Stomach (tissue), 9 donors: Measurements from ENCODE around the gene ARSD. TPM values are rescaled to one million over a fixed set of nuclear protein-coding genes. Genes with fewer than 3 reads are reported as not detected.

Experiments
- DNase-seq, 2 donors: peaks; one replicate each; pipeline versions ENCODE4 v3.0.0 to v3.0.0-alpha.2; 2013 to 2019
- H3K27ac ChIP-seq, 5 donors: fragments of 200-600 bp in 4 of 5; sonication (generic) in 4 of 5; one replicate each; pipeline ENCODE4 v1.5.1; 2013 to 2019; ENCODE audit warnings: mild to moderate bottlenecking in 1 of 5, moderate library complexity in 1 of 5
- H3K27me3 ChIP-seq, 3 donors: fragments of 200-600 bp; sonication (generic); one replicate each; pipeline ENCODE4 v1.5.1; 2017 to 2019; ENCODE audit warnings: mixed run types in 1 of 3
- H3K36me3 ChIP-seq, 4 donors: fragments of 200-600 bp; sonication (generic); 1 replicate in 3 of 4; 2 replicates in 1 of 4; pipeline ENCODE4 v1.5.1; 2016 to 2019
- H3K4me1 ChIP-seq, 4 donors: fragments of 200-600 bp; sonication (generic); one replicate each; pipeline ENCODE4 v1.5.1; 2016 to 2019
- H3K4me3 ChIP-seq, 4 donors: fragments of 200-600 bp; sonication (generic) in 3 of 4; one replicate each; pipeline ENCODE4 v1.5.1; 2016 to 2019; ENCODE audit warnings: mild to moderate bottlenecking in 1 of 4
- H3K9me3 ChIP-seq, 4 donors: fragments of 200-600 bp; sonication (generic); one replicate each; pipeline ENCODE4 v1.5.1; 2016 to 2019
- WGBS, 5 donors: extraction: QIAGEN DNeasy Blood & Tissue Kit in 3 of 5; methylation state at CpG; one replicate each; pipeline versions ENCODE4 v1.1.5 to v1.1.7; 2013 to 2018; 5-methylcytosine and 5-hydroxymethylcytosine counted together
- intact Hi-C: fragments of 100-400 bp; cut with DNase I; formaldehyde crosslinking; loops from one replicate; pipeline ENCODE4 v1.15.1; 2023; ENCODE audit warnings: low total_unique reads
- polyA plus RNA-seq, 3 donors: library from polyadenylated mRNA; stranded (reverse); fragments of 200-250 nt; gene quantifications; one replicate each; pipeline ENCODE4 v1.2.3, GENCODE V29; 2013
- total RNA-seq, 5 donors: library from RNA; depleted of rRNA; stranded (reverse); fragments of >200 nt; gene quantifications; one replicate each; pipeline versions ENCODE4 v1.1.0 to v1.2.3, GENCODE V29; 2014 to 2016
- TF ChIP-seq, protein P1 (sequence below), 7 experiments: fragments of 450-650 bp in 4 of 7; fragments of 200-600 bp in 3 of 7; sonication (generic) in 3 of 7; IDR thresholded peaks; one replicate each; pipeline ENCODE4 v1.5.1; 2016 to 2019; ENCODE audit warnings: antibody characterized with exemption in 7 of 7, control low read depth in 2 of 7, mild to moderate bottlenecking in 1 of 7
- donor health status: healthy with polysubstance abuse.
- donor health status: Bipolar disorder and iron deficiency.
- donor health status: healthy.

Gene ARSD
- total and polyA plus RNA-seq, 8 donors, result 13.4 to 69.3 (median 28.8) TPM

DNA sequence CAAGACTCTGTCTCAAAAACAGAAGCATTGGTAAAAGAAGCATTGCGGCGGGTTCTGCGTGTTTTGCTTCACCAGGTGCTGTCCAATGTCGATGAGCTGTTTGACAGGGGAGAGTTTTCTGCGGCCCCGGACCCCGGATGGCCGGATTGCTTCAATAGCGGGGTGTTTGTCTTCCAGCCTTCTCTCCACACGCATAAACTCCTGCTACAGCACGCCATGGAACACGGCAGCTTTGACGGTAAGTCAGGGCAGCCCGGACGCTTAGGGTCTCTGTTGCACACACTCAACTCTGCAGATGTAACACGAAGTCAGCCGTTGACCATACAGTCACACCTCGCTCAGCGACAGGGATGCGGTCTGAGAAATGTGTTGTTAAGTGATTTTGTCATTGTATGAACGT, 74.2 kb downstream of the ARSD start:
- no peak for DNase-seq
- Histone ChIP-seq H3K4me3 (no peak overlapping the region), H3K27me3 (no peaks in the 10 kb centered on the region), H3K36me3 (peaks cover 0 to 20% (median 5%) of the 10 kb centered on the region in 4 donors), H3K27ac (no peak overlapping the region), H3K9me3 (no peaks in the 10 kb centered on the region), H3K4me1 (no peaks in the 10 kb centered on the region)
- intact Hi-C loops, result no loop called here
- WGBS, 5 donors, result 91 to 98% (median 95%) methylated on average over 20 to 21 of the region's 21 CpGs
- TF ChIP-seq, protein P1, sequence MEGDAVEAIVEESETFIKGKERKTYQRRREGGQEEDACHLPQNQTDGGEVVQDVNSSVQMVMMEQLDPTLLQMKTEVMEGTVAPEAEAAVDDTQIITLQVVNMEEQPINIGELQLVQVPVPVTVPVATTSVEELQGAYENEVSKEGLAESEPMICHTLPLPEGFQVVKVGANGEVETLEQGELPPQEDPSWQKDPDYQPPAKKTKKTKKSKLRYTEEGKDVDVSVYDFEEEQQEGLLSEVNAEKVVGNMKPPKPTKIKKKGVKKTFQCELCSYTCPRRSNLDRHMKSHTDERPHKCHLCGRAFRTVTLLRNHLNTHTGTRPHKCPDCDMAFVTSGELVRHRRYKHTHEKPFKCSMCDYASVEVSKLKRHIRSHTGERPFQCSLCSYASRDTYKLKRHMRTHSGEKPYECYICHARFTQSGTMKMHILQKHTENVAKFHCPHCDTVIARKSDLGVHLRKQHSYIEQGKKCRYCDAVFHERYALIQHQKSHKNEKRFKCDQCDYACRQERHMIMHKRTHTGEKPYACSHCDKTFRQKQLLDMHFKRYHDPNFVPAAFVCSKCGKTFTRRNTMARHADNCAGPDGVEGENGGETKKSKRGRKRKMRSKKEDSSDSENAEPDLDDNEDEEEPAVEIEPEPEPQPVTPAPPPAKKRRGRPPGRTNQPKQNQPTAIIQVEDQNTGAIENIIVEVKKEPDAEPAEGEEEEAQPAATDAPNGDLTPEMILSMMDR (IDR thresholded peaks at IDR 0.05), result no peak

Other genes with a start within 250 kb of the ARSD start
- gene CD99, start 238.0 kb downstream of the ARSD start, total RNA-seq, result 100 to 1,000 TPM in 3 of 5 donors, 10 to 100 TPM in 2; 72.9 to 220 (median 153) TPM
- 100 to 1,000 TPM in 2 of 3 donors, 10 to 100 TPM in 1; 97.3 to 207 (median 103) TPM for gene CD99, start 238.0 kb downstream of the ARSD start, polyA plus RNA-seq
- gene XG, start 177.3 kb downstream of the ARSD start, total RNA-seq, result not detected
- gene XG, start 177.3 kb downstream of the ARSD start, polyA plus RNA-seq, result under 1 TPM in 1 of 3 donors, not detected in 2; 0.70 TPM
- gene GYG2, start 100.4 kb downstream of the ARSD start, total RNA-seq, result 1 to 10 TPM; 5.3 to 6.2 (median 5.8) TPM
- 1 to 10 TPM; 2.2 to 5.7 (median 5.1) TPM for gene GYG2, start 100.4 kb downstream of the ARSD start, polyA plus RNA-seq
- gene ARSH, start 77.2 kb upstream of the ARSD start, total RNA-seq, result not detected
- under 1 TPM in 1 of 3 donors, not detected in 2; 0.13 TPM for gene ARSH, start 77.2 kb upstream of the ARSD start, polyA plus RNA-seq
- not detected for gene ARSF, start 112.1 kb upstream of the ARSD start, total RNA-seq
- under 1 TPM in 1 of 3 donors, not detected in 2; 0.48 TPM for gene ARSF, start 112.1 kb upstream of the ARSD start, polyA plus RNA-seq